IPS-15b (cell line): Measurements from ENCODE around the gene CARD14.

Experiments
- H3K27me3 ChIP-seq: one replicate; pipeline ENCODE4 v1.6.1; 2013; ENCODE audit warnings: low read length; ENCODE audit not compliant: control insufficient read depth, insufficient read depth
- H3K36me3 ChIP-seq: one replicate; pipeline ENCODE4 v1.6.1; 2013; ENCODE audit warnings: low read length; ENCODE audit not compliant: control insufficient read depth, insufficient read depth
- H3K4me1 ChIP-seq: one replicate; pipeline ENCODE4 v1.6.1; 2013; ENCODE audit warnings: mild to moderate bottlenecking, low read length; ENCODE audit not compliant: control insufficient read depth, insufficient read depth
- H3K4me3 ChIP-seq: one replicate; pipeline ENCODE4 v1.5.1; 2013; ENCODE audit warnings: low read depth, low read length
- H3K9ac ChIP-seq: one replicate; pipeline ENCODE4 v1.6.1; 2013; ENCODE audit warnings: low read depth, mild to moderate bottlenecking, low read length
- H3K9me3 ChIP-seq: one replicate; pipeline ENCODE4 v1.6.1; 2013; ENCODE audit warnings: mild to moderate bottlenecking, low read length; ENCODE audit not compliant: control insufficient read depth, insufficient read depth

Gene CARD14

DNA sequence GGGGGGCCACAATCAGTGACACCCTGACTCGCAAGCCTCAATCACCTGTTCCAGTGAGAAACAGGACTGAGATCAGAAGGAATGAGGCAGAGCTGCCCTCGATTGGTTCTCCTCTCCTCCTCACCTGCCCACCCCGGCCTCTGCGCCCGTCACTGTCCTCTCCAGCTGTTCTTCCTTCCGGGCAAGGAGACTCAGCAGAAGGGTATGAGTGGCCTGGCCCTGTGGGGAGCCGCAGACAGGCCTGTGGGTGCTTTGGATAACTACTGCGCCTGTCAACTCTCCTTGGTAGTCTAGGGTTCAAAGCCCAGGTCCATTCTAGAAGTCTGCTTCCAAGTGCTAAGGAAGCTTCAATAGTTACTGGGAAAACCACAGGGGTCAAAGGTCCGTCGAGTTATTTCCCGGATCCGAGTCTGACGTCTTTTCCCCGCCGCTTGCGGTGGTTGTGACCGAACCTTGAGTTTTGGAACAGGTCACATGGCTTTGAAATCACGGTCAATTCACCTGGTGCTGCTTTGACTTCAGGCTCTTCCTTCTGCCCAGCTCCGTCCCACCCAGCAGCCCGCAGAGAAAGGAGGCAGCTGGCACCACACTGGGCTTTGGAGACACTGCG is 8.3 kb downstream of the CARD14 start:
- Histone ChIP-seq H3K9ac (no peak overlapping the region), H3K4me3 (no peak overlapping the region), H3K9me3 (no peaks in the 10 kb centered on the region), H3K4me1 (no peaks in the 10 kb centered on the region), H3K36me3 (no peaks in the 10 kb centered on the region), H3K27me3 (no peaks in the 10 kb centered on the region)

DNA sequence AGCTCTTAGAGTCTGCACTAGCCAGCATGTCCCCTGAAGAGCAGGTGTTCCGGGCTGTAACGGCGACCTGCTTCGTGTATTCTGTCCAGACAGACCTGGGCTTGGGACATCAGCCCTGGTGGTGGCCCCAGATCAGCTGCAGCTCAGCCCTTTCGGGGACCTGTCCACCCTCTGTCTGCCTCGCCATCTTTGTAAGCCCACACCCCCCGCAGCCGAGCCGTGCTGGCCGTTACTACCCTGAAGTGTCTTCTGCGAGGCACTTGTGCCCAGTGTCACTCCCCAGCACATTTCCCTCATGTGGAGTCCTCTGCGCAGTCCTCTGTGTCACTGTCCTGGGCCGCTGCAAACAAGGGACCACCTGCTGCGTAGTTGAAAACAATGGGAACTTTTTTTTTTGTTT is 10.4 kb downstream of the CARD14 start:
- H3K4me1 ChIP-seq, result no peaks in the 10 kb centered on the region
- no peak overlapping the region for H3K4me3 ChIP-seq
- no peaks in the 10 kb centered on the region for H3K9me3 ChIP-seq
- H3K9ac ChIP-seq, result no peak overlapping the region
- H3K27me3 ChIP-seq, result no peaks in the 10 kb centered on the region
- no peaks in the 10 kb centered on the region for H3K36me3 ChIP-seq

DNA sequence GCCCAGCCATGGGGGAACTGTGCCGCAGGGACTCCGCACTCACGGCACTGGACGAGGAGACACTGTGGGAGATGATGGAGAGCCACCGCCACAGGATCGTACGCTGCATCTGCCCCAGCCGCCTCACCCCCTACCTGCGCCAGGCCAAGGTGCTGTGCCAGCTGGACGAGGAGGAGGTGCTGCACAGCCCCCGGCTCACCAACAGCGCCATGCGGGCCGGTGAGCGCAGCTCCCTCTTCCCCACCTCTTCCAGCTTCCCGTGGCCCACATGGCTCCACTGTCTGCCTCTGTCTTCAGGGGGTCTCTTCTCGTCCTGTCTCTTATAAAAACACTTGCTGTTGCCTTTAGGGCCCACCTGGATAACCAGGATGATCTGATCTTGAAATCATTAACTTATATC is 11.6 kb downstream of the CARD14 start:
- H3K27me3 ChIP-seq, result no peaks in the 10 kb centered on the region
- H3K4me3 ChIP-seq, result no peak overlapping the region
- H3K9ac ChIP-seq, result no peak overlapping the region
- no peaks in the 10 kb centered on the region for H3K36me3 ChIP-seq
- no peaks in the 10 kb centered on the region for H3K4me1 ChIP-seq
- no peaks in the 10 kb centered on the region for H3K9me3 ChIP-seq

DNA sequence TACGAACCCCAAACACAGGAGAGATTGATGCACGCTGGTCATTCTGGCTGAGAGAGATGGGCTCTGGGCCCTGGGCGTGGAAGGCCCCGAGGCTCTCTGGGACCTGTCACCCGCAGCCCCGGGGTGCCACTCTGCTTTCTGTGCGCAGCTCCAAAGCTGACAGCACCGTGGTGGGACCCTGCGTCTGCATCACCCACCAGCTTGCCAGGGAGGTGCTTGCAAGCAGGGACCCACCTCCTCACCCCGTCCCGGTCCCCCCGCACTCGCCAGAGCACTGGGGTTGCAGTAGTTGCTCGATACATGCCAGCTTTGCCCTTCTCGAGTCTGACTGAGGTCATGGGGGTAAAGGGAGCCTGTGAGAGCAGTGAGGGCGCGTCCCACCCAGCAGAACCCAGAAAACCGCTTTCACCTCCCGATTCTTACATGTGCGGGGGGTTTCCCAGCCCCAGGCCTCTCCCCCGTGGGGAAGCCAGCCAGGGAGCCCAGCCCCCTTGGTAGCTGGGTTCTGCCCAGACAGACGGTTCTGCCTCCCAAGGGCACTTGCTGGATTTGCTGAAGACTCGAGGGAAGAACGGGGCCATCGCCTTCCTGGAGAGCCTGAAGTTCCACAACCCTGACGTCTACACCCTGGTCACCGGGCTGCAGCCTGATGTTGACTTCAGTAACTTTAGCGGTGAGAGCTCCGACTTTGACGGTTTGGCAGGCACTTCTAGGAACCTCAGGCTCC is 12.5 kb downstream of the CARD14 start:
- no peaks in the 10 kb centered on the region for H3K36me3 ChIP-seq
- no peak overlapping the region for H3K9ac ChIP-seq
- no peak overlapping the region for H3K4me3 ChIP-seq
- no peaks in the 10 kb centered on the region for H3K4me1 ChIP-seq
- H3K9me3 ChIP-seq, result no peaks in the 10 kb centered on the region
- H3K27me3 ChIP-seq, result no peaks in the 10 kb centered on the region

DNA sequence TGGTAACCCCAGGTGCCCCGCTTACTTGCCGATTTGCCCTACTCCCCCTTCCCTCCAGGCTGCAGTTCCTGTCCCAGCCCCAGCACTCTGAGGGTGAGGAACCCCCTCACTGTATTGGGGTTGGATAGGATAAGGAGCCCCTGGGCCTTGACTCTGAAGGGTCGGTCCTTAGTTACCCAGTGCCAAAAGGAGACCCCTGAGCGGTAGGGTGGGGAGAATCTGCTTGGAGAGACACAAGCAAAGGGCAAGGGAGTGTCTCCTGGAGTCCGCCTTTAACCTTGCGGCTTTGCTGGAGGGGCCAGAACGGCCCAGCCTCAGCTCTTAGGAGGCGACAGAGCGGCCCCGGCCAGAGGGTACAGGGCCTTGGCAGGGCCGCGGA is 13.0 kb downstream of the CARD14 start:
- no peaks in the 10 kb centered on the region for H3K27me3 ChIP-seq
- H3K9me3 ChIP-seq, result no peaks in the 10 kb centered on the region
- no peaks in the 10 kb centered on the region for H3K4me1 ChIP-seq
- no peaks in the 10 kb centered on the region for H3K36me3 ChIP-seq
- H3K4me3 ChIP-seq, result no peak overlapping the region
- H3K9ac ChIP-seq, result no peak overlapping the region

DNA sequence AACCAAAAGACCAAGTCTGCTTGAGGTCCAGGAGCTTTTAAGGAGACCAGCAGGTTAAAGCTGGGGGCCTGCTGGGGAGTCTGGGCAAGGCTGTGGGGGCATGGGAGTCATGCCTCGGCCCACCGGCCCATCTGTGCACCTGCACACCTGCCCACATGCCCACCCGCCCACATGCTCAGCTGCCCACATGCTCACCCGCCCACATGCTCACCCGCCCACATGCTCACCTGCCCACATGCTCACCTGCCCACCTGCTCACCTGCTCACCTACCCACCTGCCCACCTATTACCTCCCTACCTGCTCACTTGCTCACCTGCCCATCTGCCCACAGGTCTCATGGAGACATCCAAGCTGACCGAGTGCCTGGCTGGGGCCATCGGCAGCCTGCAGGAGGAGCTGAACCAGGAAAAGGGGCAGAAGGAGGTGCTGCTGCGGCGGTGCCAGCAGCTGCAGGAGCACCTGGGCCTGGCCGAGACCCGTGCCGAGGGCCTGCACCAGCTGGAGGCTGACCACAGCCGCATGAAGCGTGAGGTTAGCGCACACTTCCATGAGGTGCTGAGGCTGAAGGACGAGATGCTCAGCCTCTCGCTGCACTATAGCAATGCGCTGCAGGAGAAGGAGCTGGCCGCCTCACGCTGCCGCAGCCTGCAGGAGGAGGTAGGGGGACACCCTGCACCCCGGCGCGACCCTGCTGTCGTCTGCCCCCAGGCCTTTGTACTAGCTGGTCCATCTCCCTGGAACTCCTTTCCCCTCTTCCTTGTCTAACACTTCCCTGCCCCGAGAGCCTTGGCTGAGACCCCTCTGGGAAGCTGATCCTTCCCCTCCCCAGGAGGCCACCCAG is 14.0 kb downstream of the CARD14 start:
- Histone ChIP-seq H3K4me3 (no peak overlapping the region), H3K27me3 (no peaks in the 10 kb centered on the region), H3K9ac (no peak overlapping the region), H3K36me3 (no peaks in the 10 kb centered on the region), H3K4me1 (no peaks in the 10 kb centered on the region), H3K9me3 (no peaks in the 10 kb centered on the region)

- Histone ChIP-seq H3K4me1 (no peaks in the 10 kb centered on the region), H3K9me3 (no peaks in the 10 kb centered on the region), H3K9ac (no peak overlapping the region), H3K4me3 (no peak overlapping the region), H3K27me3 (no peaks in the 10 kb centered on the region), H3K36me3 (no peaks in the 10 kb centered on the region)
These were observed 14.5 kb downstream of the CARD14 start for GRCh38 chr17:80184423-80184714.

DNA sequence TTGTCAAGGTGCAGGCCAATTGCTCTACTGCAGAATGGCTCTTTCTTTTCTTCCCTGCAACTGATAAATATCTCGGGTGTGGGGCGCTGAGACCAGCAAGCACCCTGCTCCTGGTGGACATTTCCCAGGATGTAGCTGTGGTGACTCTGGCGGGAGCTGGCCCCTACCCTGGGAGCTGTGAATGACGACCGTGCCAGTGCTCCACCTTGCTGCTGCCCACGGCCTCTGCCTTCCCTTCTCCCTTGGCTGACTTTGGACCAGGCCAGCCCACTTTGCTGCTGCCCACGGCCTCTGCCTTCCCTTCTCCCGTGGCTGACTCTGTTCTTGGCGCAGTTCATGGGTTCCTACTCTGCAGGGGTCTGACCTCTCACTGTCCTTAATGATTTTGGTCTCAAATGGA is 16.1 kb downstream of the CARD14 start:
- Histone ChIP-seq H3K36me3 (no peaks in the 10 kb centered on the region), H3K4me3 (no peak overlapping the region), H3K9me3 (no peaks in the 10 kb centered on the region), H3K4me1 (no peaks in the 10 kb centered on the region), H3K9ac (no peak overlapping the region), H3K27me3 (no peaks in the 10 kb centered on the region)

GRCh38 chr17:80187090-80187489 is 17.3 kb downstream of the CARD14 start:
- Histone ChIP-seq H3K9me3 (no peaks in the 10 kb centered on the region), H3K4me3 (no peak overlapping the region), H3K4me1 (no peaks in the 10 kb centered on the region), H3K36me3 (no peaks in the 10 kb centered on the region), H3K27me3 (no peaks in the 10 kb centered on the region), H3K9ac (no peak overlapping the region)

- Histone ChIP-seq H3K9ac (no peak overlapping the region), H3K9me3 (no peaks in the 10 kb centered on the region), H3K4me3 (no peak overlapping the region), H3K27me3 (no peaks in the 10 kb centered on the region), H3K4me1 (no peaks in the 10 kb centered on the region), H3K36me3 (no peaks in the 10 kb centered on the region)
These were observed 17.7 kb downstream of the CARD14 start for GRCh38 chr17:80187515-80187941.

DNA sequence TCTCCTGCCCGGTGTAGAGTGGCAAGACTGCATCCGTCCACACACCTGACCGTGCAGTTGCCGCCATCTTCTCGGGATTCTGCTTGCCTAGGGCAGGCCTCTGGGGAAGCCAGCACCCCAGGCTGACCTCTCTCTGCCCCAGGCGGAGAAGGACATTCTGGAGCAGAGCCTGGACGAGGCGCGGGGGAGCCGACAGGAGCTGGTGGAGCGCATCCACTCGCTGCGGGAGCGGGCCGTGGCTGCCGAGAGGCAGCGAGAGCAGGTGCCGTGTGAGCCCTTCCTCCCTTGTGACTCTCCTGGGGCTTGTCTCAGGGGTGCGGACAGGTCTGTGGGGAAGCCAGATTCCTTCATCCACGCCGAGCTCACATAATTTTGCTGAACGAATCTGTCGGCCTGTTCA is 19.8 kb downstream of the CARD14 start:
- H3K4me3 ChIP-seq, result no peak overlapping the region
- H3K4me1 ChIP-seq, result no peaks in the 10 kb centered on the region
- H3K9me3 ChIP-seq, result no peaks in the 10 kb centered on the region
- no peak overlapping the region for H3K9ac ChIP-seq
- H3K36me3 ChIP-seq, result no peaks in the 10 kb centered on the region
- H3K27me3 ChIP-seq, result no peaks in the 10 kb centered on the region

DNA sequence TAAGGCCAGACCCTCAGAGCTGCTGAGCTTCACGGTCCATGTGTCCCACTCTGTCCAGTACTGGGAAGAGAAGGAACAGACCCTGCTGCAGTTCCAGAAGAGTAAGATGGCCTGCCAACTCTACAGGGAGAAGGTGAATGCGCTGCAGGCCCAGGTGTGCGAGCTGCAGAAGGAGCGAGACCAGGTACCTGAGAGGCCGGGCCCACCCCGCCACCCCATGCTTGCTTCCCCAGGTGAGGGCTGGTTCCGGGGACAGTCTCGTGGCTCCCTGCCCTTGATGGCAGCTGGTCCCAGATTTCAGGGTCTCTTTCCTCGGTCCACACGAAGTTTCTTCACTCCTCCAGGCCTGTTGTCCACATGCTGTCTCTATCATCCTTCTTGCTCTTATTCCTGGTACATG is 20.9 kb downstream of the CARD14 start:
- H3K27me3 ChIP-seq, result no peaks in the 10 kb centered on the region
- no peak overlapping the region for H3K9ac ChIP-seq
- no peaks in the 10 kb centered on the region for H3K9me3 ChIP-seq
- no peaks in the 10 kb centered on the region for H3K36me3 ChIP-seq
- no peaks in the 10 kb centered on the region for H3K4me1 ChIP-seq
- no peak overlapping the region for H3K4me3 ChIP-seq
